ACC112 (cell line): ENCODE results near the gene RPS23.
"Not testable (repeated sequence)": the region's sequence is repeated elsewhere in the genome, so short reads cannot be mapped to it uniquely, and the experiment has no call there.

ENCODE experiments used
- H2AFZ ChIP-seq: fragments of 200-600 bp; sonication (generic); one replicate; pipeline ENCODE4 v1.6.0; 2017; ENCODE audit warnings: antibody characterized with exemption, low read length; ENCODE audit not compliant: unreplicated experiment
- H3K27ac ChIP-seq: fragments of 200-600 bp; sonication (generic); 2 replicates; pipeline ENCODE4 v1.5.1; 2014; ENCODE audit warnings: low read depth, mild to moderate bottlenecking, antibody characterized with exemption, low read length, moderate library complexity
- H3K27me3 ChIP-seq: fragments of 200-600 bp; sonication (generic); 2 replicates; pipeline ENCODE4 v1.6.1; 2014; ENCODE audit warnings: mild to moderate bottlenecking, antibody characterized with exemption, low read length, moderate library complexity, mixed read lengths; ENCODE audit not compliant: insufficient read depth
- H3K36me3 ChIP-seq: fragments of 200-600 bp; sonication (generic); 2 replicates; pipeline ENCODE4 v1.6.1; 2016; ENCODE audit warnings: mild to moderate bottlenecking, antibody characterized with exemption, low read length, moderate library complexity, mixed read lengths; ENCODE audit not compliant: insufficient read depth
- H3K4me1 ChIP-seq: fragments of 200-600 bp; sonication (generic); one replicate; pipeline ENCODE4 v1.6.1; 2016; ENCODE audit warnings: low read length, mixed read lengths; ENCODE audit not compliant: insufficient read depth, unreplicated experiment, control insufficient read depth
- H3K4me3 ChIP-seq: fragments of 200-600 bp; sonication (generic); 2 replicates; pipeline ENCODE4 v1.5.1; 2014; ENCODE audit warnings: mild to moderate bottlenecking, low read depth, low read length
- H3K79me2 ChIP-seq: fragments of 200-600 bp; sonication (generic); one replicate; pipeline ENCODE4 v1.6.0; 2016; ENCODE audit warnings: low read length; ENCODE audit not compliant: control insufficient read depth, unreplicated experiment, insufficient read depth

Gene RPS23

DNA sequence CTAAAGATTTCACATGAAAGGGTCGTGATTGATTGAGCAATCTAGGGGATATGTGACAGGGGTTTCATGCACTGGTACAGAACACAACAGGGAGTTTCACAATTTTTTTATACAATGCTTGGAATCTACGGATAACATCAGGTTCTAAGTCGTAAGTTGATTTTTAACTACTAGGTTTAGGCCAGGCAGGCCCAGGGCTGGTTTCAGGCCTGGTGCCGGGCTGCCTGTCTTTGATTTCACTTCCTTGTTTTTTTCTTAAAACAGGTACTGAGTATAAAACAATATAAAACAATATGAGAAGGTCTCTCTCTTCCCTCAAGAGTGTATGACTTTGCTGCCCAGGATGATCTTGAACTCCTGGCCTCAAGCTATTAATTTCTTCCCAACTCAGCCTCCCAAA is 4.7 kb downstream of the RPS23 start:
- not testable (repeated sequence) for H3K4me3 ChIP-seq, H3K27me3 ChIP-seq, H3K27ac ChIP-seq, H3K4me1 ChIP-seq, H2AFZ ChIP-seq
- Histone ChIP-seq H3K79me2 (peaks cover 32% of the 10 kb centered on the region), H3K36me3 (peaks cover 31% of the 10 kb centered on the region)

DNA sequence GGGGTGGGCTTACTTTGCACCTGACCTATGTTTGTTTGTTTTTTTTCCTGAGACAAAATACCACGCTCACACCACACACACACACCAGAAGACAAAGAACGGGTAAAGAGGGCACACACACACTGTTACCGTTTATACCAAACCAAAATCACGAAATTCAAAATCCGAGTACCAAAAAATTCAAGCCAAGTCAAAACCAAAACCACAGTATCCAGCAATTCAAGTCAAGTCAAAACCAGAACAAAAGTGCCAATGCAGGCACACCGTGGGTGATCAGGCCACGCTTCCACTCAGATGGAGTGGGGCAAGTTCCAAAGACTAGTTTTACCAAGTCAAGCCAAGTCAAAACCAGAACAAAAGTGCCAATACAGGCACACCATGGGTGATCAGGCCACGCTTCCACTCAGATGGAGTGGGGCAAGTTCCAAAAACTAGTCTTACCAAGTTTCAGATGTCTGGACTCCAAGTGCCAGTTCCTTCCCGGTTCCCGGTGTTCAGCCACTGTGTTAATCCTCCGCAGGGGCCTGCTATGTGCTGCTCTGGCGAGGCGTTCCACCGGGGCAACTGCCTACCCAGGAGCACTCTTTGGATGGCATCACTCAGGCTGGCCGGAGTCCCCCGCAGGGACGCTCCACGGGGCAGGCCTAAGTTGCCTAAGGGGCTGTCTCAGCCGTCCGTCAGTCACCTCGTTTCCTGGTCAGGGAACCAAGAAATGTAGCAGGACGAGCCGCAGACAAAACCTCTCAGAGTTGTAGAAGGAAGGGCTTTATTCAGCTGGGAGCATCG is 5.4 kb downstream of the RPS23 start:
- H3K27ac ChIP-seq, H3K4me1 ChIP-seq, H3K27me3 ChIP-seq, H2AFZ ChIP-seq, H3K4me3 ChIP-seq: not testable (repeated sequence)
- Histone ChIP-seq H3K36me3 (peaks cover 33% of the 10 kb centered on the region), H3K79me2 (peaks cover 26% of the 10 kb centered on the region)

DNA sequence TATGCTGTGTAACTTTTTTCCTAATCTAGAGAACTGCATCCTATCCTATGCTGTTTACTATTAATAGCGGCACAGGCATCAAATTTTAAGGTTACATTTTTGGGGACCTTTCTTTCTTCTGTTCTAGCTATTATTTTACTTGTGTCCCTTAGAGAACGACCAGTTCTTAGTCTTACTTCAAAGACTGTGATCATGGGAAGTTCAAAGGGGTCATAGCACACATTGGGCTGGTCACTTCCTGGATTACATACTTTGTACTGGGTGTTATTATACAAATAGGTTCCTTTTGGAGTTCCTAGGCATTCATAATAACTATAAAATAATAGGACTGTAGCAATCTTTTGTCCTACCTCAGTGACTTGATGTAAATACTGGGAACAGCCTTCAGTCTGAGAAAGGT is 8.8 kb downstream of the RPS23 start:
- not testable (repeated sequence) for H3K4me3 ChIP-seq, H3K36me3 ChIP-seq, H3K79me2 ChIP-seq, H3K4me1 ChIP-seq, H2AFZ ChIP-seq, H3K27ac ChIP-seq, H3K27me3 ChIP-seq

- H3K27me3 ChIP-seq, H3K36me3 ChIP-seq, H3K27ac ChIP-seq, H2AFZ ChIP-seq, H3K4me1 ChIP-seq, H3K4me3 ChIP-seq, H3K79me2 ChIP-seq: not testable (repeated sequence)
Observed at GRCh38 chr5:82267297-82267933, 10.7 kb downstream of the RPS23 start.

- no peak overlapping the region for H3K4me3 ChIP-seq
- H2AFZ ChIP-seq, result no peak overlapping the region
- H3K27ac ChIP-seq, result no peak overlapping the region
- no peaks in the 10 kb centered on the region for H3K4me1 ChIP-seq
- no peaks in the 10 kb centered on the region for H3K79me2 ChIP-seq
- no peaks in the 10 kb centered on the region for H3K27me3 ChIP-seq
- peaks cover 2% of the 10 kb centered on the region for H3K36me3 ChIP-seq
Observed at GRCh38 chr5:82265047-82265446, 13.1 kb downstream of the RPS23 start.

GRCh38 chr5:82259172-82259800 is 18.9 kb downstream of the RPS23 start:
- no peak overlapping the region for H3K27ac ChIP-seq
- no peaks in the 10 kb centered on the region for H3K79me2 ChIP-seq
- H2AFZ ChIP-seq, result no peak overlapping the region
- H3K36me3 ChIP-seq, result no peaks in the 10 kb centered on the region
- H3K27me3 ChIP-seq, result no peaks in the 10 kb centered on the region
- no peak overlapping the region for H3K4me3 ChIP-seq
- H3K4me1 ChIP-seq, result no peaks in the 10 kb centered on the region

GRCh38 chr5:82257729-82258128 is 20.4 kb downstream of the RPS23 start:
- H2AFZ ChIP-seq, result no peak overlapping the region
- H3K4me1 ChIP-seq, result no peaks in the 10 kb centered on the region
- H3K27ac ChIP-seq, result no peak overlapping the region
- no peaks in the 10 kb centered on the region for H3K27me3 ChIP-seq
- no peaks in the 10 kb centered on the region for H3K79me2 ChIP-seq
- no peaks in the 10 kb centered on the region for H3K36me3 ChIP-seq
- H3K4me3 ChIP-seq, result no peak overlapping the region

DNA sequence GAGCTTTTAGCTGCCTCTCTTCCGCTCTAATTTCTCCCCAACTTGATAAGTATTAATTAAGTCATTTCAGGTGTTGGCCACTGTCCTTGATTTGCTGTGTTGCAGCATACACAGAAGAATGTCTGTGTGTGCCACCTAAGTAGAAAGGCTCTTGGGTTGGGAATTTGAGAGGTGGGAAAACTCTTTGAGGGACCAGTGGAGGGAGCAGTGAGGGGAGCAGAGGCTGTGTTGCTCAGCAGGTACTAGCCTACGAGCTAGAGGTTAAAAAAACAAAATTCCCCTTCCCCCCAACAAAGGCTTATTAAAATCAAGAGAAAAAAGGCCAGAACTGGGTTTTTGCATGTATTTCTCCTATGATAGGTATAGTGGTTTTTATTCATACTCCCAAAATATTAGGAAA is 20.9 kb downstream of the RPS23 start:
- no peaks in the 10 kb centered on the region for H3K4me1 ChIP-seq
- no peaks in the 10 kb centered on the region for H3K79me2 ChIP-seq
- no peaks in the 10 kb centered on the region for H3K27me3 ChIP-seq
- no peak overlapping the region for H3K4me3 ChIP-seq
- no peak overlapping the region for H3K27ac ChIP-seq
- no peak overlapping the region for H2AFZ ChIP-seq
- no peaks in the 10 kb centered on the region for H3K36me3 ChIP-seq

- Histone ChIP-seq H3K4me3 (no peak overlapping the region), H2AFZ (no peak overlapping the region), H3K4me1 (no peaks in the 10 kb centered on the region), H3K27ac (no peak overlapping the region), H3K36me3 (no peaks in the 10 kb centered on the region), H3K79me2 (no peaks in the 10 kb centered on the region), H3K27me3 (no peaks in the 10 kb centered on the region)
Observed at GRCh38 chr5:82255844-82256243, 22.3 kb downstream of the RPS23 start.

DNA sequence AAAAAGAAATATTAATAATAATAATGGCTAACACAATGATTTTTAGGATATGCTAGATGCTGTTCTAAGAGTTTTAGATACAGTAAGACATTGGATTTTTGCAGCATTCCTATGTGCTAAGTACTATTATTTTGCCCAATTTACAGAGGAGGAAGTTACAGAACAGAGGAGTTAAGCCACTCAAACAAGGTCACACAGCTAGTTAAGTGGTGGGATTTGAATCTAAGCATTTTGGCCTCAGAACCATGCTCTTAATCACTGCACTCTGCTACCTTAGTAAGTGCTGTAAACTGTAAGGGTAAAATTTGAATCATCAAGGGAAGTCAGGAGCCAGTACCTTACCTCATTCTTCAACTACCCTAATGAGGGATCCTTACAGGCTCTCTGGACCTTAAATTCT is 25.4 kb downstream of the RPS23 start:
- Histone ChIP-seq H3K36me3 (peaks cover 5% of the 10 kb centered on the region; the same call in 1 of the 2 replicates), H3K4me1 (no peaks in the 10 kb centered on the region), H3K79me2 (no peaks in the 10 kb centered on the region), H3K27me3 (no peaks in the 10 kb centered on the region), H2AFZ (no peak overlapping the region), H3K27ac (no peak overlapping the region), H3K4me3 (no peak overlapping the region)
